Activated CD8-positive, alpha-beta T cell treated with anti-CD3 and anti-CD28 coated beads for 36 hours (primary cell): ENCODE data around the gene GABRR3. TPM values are rescaled to one million over a fixed set of nuclear protein-coding genes. Genes with fewer than 3 reads are reported as not detected.
A peak's percentile ranks its signal among the peaks of the same experiment; 100 is the strongest.

Source experiments
- ATAC-seq: fragments of 200-7000 bp; cut with Tn5 transposase; one replicate; pipeline ENCODE4 v1.10.0; 2021; ENCODE audit warnings: mild to moderate bottlenecking, moderate library complexity
- CTCF ChIA-PET: fragments of 350-600 bp; sonication (Branson Sonifier 250); formaldehyde crosslinking; loops from one replicate; lab custom pipeline; 2021; ENCODE audit warnings: antibody characterized with exemption; lab: Charles Lee
- POLR2A ChIA-PET: fragments of 350-600 bp; sonication (Branson Sonifier 250); formaldehyde crosslinking; loops from one replicate; lab custom pipeline; 2021; ENCODE audit warnings: antibody characterized with exemption; lab: Charles Lee
- DNase-seq: peaks from one replicate; pipeline ENCODE4 v3.0.0-alpha.2; 2020
- H3K27ac Mint-ChIP-seq: one replicate; pipeline ENCODE4 v1.8.0; 2021; ENCODE audit warnings: mild to moderate bottlenecking, mixed read lengths
- H3K27me3 Mint-ChIP-seq: one replicate; pipeline ENCODE4 v1.8.0; 2021; ENCODE audit warnings: mixed read lengths
- H3K36me3 Mint-ChIP-seq: one replicate; pipeline ENCODE4 v1.8.0; 2021; ENCODE audit warnings: low read depth, mixed read lengths
- H3K4me1 Mint-ChIP-seq: one replicate; pipeline ENCODE4 v1.8.0; 2021; ENCODE audit warnings: low read depth, mixed read lengths
- H3K4me3 Mint-ChIP-seq: one replicate; pipeline ENCODE4 v1.8.0; 2021; ENCODE audit warnings: mild to moderate bottlenecking, moderate library complexity, mixed read lengths
- H3K9me3 Mint-ChIP-seq: one replicate; pipeline ENCODE4 v1.8.0; 2021; ENCODE audit warnings: mixed read lengths
- CTCF ChIP-seq: fragments of 200-600 bp; IDR thresholded peaks from one replicate; pipeline ENCODE4 v1.8.0; 2022; ENCODE audit warnings: antibody characterized with exemption, mild to moderate bottlenecking
- intact Hi-C: fragments of 100-400 bp; cut with micrococcal nuclease; formaldehyde crosslinking; loops from one replicate; pipeline ENCODE4 v1.10.0; 2022
- total RNA-seq, 2 experiments: library from RNA; stranded (reverse); gene quantifications; one replicate each; pipeline ENCODE4 v1.2.3, GENCODE V29; 2021

GABRR3 gene
- total RNA-seq, 2 experiments from 2014 or later: not detected

- intact Hi-C loops: loop anchor here (1.0 to 5.0 kb wide), 6 partner anchors 148 to 773 kb away; partner anchors contain the start of gene CLDND1
- Mint-ChIP-seq H3K36me3 (no peaks in the 10 kb centered on the region), H3K27ac (peak overlapping the region; percentile 90), H3K9me3 (peaks cover 5% of the 10 kb centered on the region), H3K4me1 (peaks cover 9% of the 10 kb centered on the region), H3K27me3 (peaks cover 17% of the 10 kb centered on the region), H3K4me3 (peak overlapping the region; percentile 73)
- ATAC-seq (peak; percentile 96), DNase-seq (peak; percentile 90)
- POLR2A ChIA-PET: interaction anchor here (0.7 kb wide), 1 partner anchor 1790 kb away, joined by 4 read pairs; no protein-coding TSS in a partner anchor
- CTCF ChIA-PET: interaction anchor here (0.7 to 4.5 kb wide), 33 partner anchors 8 to 779 kb away, joined by 3 to 42 read pairs (median 4); partner anchors contain the start of genes ARL6 and CRYBG3
- TF ChIP-seq CTCF: peak; percentile 98
Observed at GRCh38 chr3:98039322-98040024, 4.4 kb upstream of the GABRR3 start.

- H3K9me3 Mint-ChIP-seq: peaks cover 5% of the 10 kb centered on the region
- DNase-seq (no peak), ATAC-seq (no peak)
- POLR2A ChIA-PET: no interaction called here
- CTCF ChIA-PET: interaction anchor here (0.8 to 4.5 kb wide), 29 partner anchors 8 to 779 kb away, joined by 3 to 42 read pairs (median 4); partner anchors contain the start of genes ARL6 and CRYBG3
- H3K4me1 Mint-ChIP-seq: peaks cover 9% of the 10 kb centered on the region
- H3K4me3 Mint-ChIP-seq: peak overlapping the region; percentile 73
- H3K27me3 Mint-ChIP-seq: peaks cover 17% of the 10 kb centered on the region
- TF ChIP-seq CTCF: no peak
- H3K27ac Mint-ChIP-seq: peak overlapping the region; percentile 90
- intact Hi-C loops: loop anchor here (1.0 to 5.0 kb wide), 5 partner anchors 148 to 774 kb away; partner anchors contain the start of gene CLDND1
- H3K36me3 Mint-ChIP-seq: no peaks in the 10 kb centered on the region
Observed at GRCh38 chr3:98038876-98039275, 3.8 kb upstream of the GABRR3 start.

- Mint-ChIP-seq H3K27me3 (peaks cover 15% of the 10 kb centered on the region), H3K4me3 (no peak overlapping the region), H3K9me3 (peaks cover 5% of the 10 kb centered on the region), H3K36me3 (no peaks in the 10 kb centered on the region), H3K4me1 (peaks cover 9% of the 10 kb centered on the region), H3K27ac (no peak overlapping the region)
- ATAC-seq (no peak), DNase-seq (no peak)
- intact Hi-C loops: loop anchor here (2.0 to 5.0 kb wide), 4 partner anchors 149 to 775 kb away; partner anchors contain the start of gene CLDND1
- ChIA-PET CTCF (interaction anchor here (0.8 to 4.5 kb wide), 14 partner anchors 10 to 780 kb away, joined by 3 to 42 read pairs (median 4); partner anchors contain the start of gene ARL6), POLR2A (no interaction called here)
- TF ChIP-seq CTCF: no peak
Observed at GRCh38 chr3:98038286-98038685, 3.2 kb upstream of the GABRR3 start.

- POLR2A ChIA-PET: no interaction called here
- CTCF ChIA-PET: no interaction called here
- intact Hi-C loops: no loop called here
- Mint-ChIP-seq H3K36me3 (no peaks in the 10 kb centered on the region), H3K27me3 (peaks cover 13% of the 10 kb centered on the region), H3K27ac (no peak overlapping the region), H3K4me3 (no peak overlapping the region), H3K9me3 (no peaks in the 10 kb centered on the region), H3K4me1 (peaks cover 10% of the 10 kb centered on the region)
- ATAC-seq (no peak), DNase-seq (no peak)
- no peak for TF ChIP-seq CTCF
Observed at GRCh38 chr3:98034486-98034885, 629 bp downstream of the GABRR3 start.

- H3K27ac Mint-ChIP-seq: no peak overlapping the region
- H3K4me3 Mint-ChIP-seq: no peak overlapping the region
- no peak for ATAC-seq
- no peak for TF ChIP-seq CTCF
- CTCF ChIA-PET: interaction anchor here (0.6 kb wide), 1 partner anchor 10 kb away, joined by 4 read pairs; no protein-coding TSS in a partner anchor
- no peak for DNase-seq
- POLR2A ChIA-PET: no interaction called here
- H3K27me3 Mint-ChIP-seq: peaks cover 13% of the 10 kb centered on the region
- no peaks in the 10 kb centered on the region for H3K9me3 Mint-ChIP-seq
- intact Hi-C loops: no loop called here
- peaks cover 11% of the 10 kb centered on the region for H3K4me1 Mint-ChIP-seq
- no peaks in the 10 kb centered on the region for H3K36me3 Mint-ChIP-seq
Observed at GRCh38 chr3:98034036-98034435, 1.1 kb downstream of the GABRR3 start.
